GM21515 (cell line): ENCODE measurements around the gene NT5C3B.
A peak's percentile ranks its signal among the peaks of the same experiment; 100 is the strongest.

Experiments
- ATAC-seq: cut with Tn5 transposase; IDR thresholded peaks from one replicate; pipeline ENCODE4 v1.9.1; 2021; ENCODE audit not compliant: unreplicated experiment

The NT5C3B gene

DNA sequence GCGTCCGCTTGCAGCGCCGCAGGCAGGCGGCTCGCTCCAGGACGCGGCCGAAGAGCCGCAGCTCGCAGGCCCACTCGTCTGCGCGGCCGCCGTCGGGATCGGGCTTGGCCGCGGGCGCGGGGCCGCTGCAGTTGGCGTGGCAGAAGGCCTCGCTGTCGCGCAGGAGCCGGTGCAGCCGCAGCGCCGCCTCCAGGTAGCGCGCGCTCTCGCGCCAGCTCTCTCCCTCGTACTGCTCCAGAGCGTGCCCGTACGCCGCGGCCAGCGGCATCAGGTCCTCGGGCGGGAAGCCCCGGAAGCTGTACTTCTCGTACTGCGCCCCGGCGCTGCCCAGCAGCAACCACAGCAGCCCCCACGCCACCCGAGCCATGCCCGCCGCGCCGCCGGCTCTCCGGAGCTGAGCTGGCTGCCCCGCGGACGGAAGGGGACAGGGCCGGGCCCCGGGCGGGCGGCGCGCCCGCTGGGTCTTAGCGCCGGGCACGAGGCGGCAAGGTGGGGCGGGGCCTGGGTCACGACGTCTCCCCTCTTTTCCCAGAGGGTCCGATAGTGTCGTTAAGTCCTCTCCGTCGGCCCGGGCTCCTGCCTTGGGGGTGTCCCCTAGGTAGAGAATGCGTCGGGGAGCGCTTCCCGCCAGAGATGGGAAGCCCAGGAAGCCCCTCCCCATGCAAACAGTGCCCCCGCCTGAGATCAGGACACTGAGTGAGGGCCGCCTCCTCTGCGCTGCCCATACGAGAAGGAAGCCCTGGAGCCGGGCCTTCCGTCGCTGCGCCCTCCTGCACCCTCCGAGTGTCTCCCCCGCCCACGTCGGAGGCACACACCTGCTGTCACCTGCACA lies 24.3 kb downstream of the NT5C3B start, which contains the start of gene P3H4:
Gene P3H4 (minus strand): TSS at position 401 of the 832 bp plus-strand sequence. CDS start 34 bp downstream, at position 367.
- ATAC-seq, result no peak

- ATAC-seq, result no peak
Observed at GRCh38 chr17:41810659-41811548, 25.1 kb downstream of the NT5C3B start.

GRCh38 chr17:41806685-41807445 lies 29.2 kb downstream of the NT5C3B start:
- no peak for ATAC-seq

GRCh38 chr17:41803049-41804020 lies 32.7 kb downstream of the NT5C3B start:
- ATAC-seq, result no peak

- ATAC-seq, result no peak
Observed at GRCh38 chr17:41801374-41802271, 34.4 kb downstream of the NT5C3B start.

DNA sequence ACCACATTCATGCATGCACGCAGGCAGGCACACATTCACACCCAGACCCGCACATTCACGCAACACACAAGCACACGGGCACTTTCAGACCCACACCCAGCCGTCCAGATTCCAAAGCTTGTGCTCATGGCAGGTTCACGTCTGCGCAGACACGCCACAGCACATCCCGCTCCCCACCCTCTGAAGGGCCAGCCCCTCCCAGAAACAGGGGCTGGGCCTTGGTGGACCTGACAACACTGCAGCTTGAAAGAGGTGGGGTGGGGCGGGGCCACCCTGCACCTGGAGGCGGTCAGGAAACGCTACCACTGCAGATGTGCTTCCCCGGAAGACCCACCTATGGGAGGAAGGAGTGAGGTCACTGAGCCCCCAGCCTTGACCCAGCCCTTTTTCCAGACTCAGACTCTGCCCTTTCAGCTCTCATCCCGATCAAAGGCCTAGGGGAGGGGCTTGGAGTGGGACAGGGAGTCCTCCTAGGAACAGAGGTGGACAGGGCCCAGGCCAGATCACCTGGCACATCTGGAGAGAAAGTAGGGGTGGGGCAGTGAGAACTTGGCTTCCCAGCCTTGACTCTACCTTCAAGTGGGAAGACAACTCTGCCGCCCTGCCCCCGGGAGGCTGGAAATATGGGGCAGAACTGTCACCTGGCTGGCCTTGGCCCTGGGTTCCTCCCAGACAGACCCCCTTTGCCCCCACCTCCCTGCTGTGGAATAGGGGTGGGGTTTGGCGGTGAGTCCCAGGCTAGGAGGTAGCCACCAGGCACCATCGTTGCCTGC lies 35.2 kb downstream of the NT5C3B start:
- ATAC-seq, result no peak

DNA sequence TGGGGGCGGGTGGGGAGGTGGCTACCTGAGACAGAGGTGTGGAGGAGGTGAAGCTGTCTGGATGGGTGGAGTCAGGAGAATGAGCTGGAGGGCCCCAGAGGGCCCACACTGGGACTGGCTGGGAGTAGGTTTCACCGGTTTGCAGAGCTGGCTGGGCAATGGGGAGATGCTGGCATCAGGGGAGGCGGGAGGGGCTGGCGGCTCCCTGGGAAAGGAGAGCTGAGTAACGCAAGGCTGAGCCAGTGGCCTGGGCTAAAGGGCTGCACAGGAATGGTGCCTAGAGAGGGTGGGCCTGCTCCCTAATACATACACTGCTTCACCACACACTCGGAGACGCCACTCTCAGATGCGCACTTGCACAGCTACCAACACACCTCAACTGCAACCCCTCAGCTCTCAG lies 36.7 kb downstream of the NT5C3B start:
- no peak for ATAC-seq

GRCh38 chr17:41797377-41797776 lies 38.7 kb downstream of the NT5C3B start:
- no peak for ATAC-seq

- no peak for ATAC-seq
Observed at GRCh38 chr17:41796121-41796895, 39.7 kb downstream of the NT5C3B start.

DNA sequence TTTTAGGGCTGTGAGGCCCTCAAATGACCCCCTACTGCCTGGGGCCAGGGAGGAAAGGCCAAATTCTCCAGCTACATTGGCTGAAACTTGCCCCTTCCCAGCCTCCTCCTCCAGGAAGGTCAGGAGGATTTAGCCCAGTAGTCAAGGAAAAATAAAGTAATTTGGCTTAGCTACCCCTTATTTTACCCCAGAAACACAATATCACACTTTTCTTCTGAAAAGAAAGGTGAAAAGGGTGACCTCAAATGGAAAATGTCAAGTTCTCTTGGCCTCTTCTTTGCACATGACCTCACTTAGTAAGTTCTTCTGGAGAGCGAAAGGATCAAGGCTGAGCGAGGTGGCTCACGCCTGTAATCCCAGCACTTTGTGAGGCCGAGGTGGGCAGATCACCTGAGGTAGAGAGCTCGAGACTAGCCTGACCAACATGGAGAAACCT lies 41.5 kb downstream of the NT5C3B start:
- ATAC-seq, result no peak

GRCh38 chr17:41793784-41794539 lies 42.1 kb downstream of the NT5C3B start:
- ATAC-seq, result no peak

- ATAC-seq, result no peak
Observed at GRCh38 chr17:41792845-41793783, 42.9 kb downstream of the NT5C3B start.

DNA sequence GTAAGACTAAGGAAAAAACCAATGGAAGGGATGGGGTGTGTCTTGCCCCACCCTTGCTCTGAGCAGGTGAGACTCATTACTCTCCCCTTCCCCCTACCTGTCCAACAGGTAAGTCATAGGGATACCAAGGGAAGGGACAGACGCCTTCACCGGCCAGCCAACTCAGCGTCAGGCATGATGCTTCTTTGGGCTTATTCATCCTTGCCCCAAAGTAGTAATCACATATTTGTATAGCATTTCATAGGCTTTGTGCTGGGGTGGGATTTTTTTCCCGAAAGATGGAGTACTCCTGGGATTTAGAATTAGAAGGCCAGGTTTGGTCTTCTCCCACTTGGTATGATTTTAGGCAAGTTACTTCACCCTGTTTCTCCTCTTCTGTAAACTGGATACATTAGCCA lies 49.0 kb downstream of the NT5C3B start:
- ATAC-seq, result no peak

GRCh38 chr17:41786227-41787020 lies 49.6 kb downstream of the NT5C3B start, which contains the start of gene JUP:
TSS of gene JUP (minus strand) at chr17:41786711. CDS start at chr17:41771854, 14,857 bp downstream.
- ATAC-seq, result peak; percentile 70

GRCh38 chr17:41785859-41786226 lies 50.2 kb downstream of the NT5C3B start:
- no peak for ATAC-seq
